ENCODE measurements around the gene SORCS1.

The SORCS1 gene

DNA sequence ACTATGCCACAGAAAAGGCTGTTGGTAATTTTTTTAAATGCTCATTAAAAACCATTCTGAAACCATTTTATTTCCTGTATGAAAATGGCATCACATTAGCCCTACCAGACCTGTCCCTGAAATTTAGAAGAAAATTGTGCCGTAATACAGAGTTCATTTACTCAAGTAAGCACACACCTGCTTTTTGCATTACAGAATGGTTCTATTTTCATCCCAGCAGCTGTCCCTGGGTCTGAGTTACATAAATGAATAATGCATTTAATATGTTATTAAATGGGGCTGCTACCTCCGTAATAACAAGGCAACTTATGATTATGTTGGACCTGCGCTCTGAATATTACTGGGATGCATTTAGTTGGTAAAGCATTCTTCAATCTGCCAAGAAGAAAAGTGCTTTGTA is 508.9 kb downstream of the SORCS1 start:
- no peak for DNase-seq (ENCODE audit: low spot score)

DNA sequence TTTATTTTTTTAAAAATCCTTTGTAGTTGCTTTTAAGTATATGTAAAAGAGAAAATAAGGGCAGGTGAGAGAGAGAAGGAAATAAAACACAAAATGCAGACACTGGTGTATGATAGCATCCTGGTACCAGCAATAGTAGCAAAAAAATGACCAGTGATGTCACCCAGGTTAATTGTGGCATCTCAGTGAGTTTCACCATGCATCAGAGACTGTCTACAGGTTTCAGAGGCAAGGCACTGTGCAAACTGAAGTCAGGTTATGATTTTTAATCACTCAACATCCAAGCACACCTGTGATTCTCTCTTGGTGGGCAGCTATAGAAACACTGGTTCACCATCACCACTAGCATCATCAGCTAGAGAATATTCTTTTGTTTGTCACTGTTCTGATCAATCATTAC is 509.3 kb downstream of the SORCS1 start:
- no peak for DNase-seq (ENCODE audit: low spot score)

DNA sequence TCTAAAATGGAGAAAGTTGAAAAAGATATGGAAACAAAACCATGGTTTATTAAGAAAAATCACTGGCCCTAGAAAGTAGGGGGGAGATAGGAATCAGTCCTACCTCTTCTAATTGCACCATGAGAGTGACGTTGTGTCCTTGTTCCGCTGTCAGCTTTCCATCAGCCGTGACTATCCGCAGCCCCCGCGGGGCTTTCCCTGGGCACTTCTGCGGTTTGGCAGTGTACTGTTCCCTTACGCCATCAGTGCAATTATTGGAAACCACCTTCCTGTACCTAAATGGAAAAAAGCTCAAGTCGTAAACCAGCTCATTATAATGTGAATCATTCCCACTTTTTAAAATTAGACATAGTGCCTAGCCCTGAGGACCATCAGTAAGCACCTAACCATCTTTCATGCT is 512.2 kb downstream of the SORCS1 start:
- DNase-seq (ENCODE audit: low spot score), result no peak

DNA sequence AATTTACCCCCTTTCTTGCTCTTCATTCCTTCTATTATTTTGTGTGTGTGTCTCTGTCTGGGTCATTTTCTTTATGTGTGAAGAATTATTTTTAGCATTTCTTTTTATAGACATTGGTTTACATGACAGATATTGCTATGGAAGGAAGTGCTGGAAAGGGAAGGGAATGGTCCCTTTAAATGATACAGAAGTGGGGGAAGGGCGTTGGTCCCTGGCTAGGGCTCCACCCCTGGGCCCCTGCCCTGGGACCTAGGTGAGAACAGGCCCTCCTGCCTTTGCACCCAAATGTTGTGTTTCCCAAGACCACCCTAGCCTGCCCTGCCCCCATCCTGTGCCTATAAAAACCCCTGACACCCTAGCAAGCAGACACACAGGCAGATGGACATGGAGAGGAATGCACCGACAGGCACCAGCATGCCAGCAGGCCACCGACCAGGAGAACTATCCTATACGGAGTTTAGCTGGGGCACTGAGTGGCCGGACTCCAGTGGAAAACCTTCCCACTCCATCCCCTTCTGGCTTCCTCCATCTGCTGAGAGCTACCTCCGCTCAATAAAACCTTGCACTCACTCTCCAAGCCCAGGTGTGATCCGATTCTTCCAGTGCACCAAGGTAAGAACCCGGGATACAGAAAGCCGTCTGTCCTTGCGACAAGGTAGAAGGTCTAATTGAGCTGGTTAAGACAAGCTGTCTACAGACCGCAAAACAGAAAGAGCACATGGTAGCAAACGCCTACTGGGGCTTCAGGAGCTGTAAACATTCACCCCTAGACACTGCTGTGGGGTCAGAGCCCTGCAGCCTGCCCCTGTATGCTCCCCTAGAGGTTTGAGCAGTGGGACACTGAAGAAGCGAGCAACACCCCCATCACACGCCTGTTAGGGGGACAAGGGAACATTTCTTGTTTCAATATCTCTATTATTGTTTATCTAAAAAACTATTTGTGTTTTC is 515.7 kb downstream of the SORCS1 start:
- DNase-seq (ENCODE audit: low spot score), result no peak

DNA sequence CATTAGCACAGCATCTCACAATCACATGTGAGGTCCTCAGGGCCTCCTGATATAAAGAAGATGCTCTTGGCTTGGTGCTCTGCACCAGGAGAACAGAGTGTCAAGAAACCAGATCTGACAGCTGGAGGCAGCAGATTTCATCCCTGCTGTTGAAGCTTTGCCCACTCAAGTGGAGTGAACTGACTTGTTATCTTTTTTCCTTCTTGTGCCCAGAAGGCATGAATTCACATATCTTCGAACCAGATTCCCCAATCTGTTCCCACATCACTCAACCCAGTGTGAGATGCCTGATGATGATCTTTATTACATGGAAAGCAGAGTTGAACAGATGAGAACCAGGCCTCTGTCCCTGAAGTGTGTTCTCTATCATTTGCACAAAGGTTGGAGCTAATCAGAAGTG is 521.0 kb downstream of the SORCS1 start:
- DNase-seq (ENCODE audit: low spot score), result no peak

DNA sequence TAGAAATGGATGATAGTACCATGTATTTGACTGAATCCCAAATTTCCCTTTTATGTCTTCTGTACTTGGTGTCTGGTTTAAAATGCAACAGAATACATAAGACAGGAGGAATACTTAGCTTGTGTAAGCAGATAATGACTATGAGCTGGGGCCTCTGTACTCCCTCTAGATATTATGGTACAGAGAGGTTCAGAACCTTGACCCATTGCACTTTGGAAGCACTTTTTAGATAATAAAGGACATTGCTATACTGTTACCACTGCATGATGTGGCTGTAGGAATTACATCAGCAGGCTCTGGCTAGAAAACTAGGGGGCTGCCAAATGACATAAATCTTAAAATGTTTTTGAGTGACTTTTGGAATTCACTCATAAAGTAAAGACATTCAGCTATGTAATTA is 526.6 kb downstream of the SORCS1 start:
- no peak for DNase-seq (ENCODE audit: low spot score)

DNA sequence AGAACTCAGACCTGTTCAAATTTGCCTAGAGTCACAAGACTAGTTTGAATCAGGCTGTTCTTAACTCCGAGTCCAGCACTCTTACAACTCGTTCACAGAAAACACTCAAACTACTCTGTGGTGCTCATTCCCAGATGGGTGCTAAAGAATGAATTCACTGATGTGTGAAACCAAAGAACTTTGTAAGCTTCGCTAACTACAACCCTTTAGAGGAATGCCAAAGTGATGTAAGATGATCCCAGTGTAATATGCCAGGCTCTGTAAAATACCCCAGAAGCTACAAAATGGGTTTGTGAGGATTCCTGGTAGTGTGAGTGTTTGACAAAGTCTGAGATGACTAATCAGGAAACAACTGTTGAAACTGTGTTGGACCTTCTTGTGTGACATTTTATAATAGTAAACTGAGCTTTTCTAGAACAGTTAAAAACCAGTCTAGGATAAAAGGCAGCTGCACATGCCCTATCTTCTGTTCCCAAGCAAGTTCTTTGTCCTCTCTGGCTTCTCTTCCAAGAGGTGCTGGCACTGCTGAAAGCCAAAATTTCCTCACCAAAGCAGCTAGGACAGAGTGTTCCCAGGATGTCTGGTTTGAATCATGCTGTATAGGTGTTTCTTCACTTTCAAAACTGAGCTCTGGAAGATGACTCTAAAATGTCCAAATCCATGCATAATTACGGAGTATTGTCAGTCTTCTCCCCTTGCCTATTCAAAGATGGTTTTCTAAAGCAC is 527.6 kb downstream of the SORCS1 start:
- no peak for DNase-seq (ENCODE audit: low spot score)

DNA sequence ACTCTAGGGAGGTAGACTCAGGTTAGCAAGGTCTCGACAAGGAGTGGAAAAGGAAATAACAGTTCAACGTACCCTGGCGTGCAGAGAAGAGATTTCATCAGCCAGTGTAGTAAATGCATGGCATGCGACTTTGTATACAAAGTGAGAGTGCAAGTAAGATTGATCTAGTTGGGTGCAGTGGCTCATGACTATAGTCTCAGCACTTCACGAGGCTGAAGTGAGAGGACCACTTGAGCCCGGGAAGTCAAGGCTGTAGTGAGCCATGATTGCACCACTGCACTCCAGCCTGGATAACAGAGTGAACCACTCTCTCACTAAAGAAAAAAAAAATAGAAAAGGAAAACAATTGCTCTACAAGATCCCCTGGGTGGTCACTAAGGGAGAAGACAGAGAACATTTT is 528.6 kb downstream of the SORCS1 start:
- DNase-seq (ENCODE audit: low spot score), result no peak

DNA sequence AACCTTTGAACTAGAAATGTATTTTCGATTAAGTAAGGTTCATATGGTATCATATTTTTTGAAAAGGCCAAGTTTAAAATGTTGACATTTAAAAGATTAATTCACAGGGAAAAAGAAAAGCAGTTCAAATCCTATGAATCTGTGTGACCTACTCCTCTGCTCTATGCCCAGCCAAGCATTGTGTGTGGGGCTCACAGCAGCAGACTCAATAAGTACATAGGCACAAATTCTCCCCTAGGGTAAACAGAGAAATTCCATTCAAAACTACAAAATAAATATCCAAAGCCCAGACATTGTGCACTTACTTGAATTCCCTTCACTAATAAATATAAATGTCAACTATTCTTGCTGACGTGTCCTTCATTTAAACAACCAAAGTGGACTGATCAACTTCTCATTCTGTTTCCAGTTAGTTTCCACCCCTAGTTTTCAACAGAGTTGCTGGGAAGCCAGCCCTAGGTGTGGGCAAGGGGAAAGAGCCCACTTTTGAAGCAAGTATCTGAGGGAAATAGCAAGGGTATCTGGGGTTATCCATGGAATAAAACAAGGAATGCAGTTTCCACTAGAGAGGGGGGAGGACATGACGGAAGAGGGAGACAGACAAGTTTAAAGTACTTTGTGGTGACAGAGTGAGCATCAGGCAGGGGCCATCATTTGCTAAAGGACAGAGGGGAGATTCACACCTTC is 533.3 kb downstream of the SORCS1 start:
- no peak for DNase-seq (ENCODE audit: low spot score)

DNA sequence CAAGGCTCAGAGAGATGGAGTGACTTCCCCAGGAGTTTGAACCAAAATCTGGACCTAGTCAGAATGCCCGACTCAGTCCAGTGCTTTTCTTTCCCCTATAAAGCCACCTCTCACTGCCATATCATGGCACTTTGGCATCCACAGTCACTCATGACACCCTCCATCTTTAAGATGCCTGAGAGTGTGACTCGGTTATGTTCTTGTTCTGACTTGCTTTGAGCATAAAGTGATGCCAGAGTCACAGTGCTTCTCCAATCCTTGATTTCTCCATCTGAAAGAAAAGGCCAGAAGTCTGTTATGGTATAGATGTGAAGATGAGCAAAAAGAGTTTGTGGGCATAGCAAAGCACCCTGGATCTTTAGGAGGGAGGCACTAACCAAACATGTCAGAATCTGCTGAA is 538.1 kb downstream of the SORCS1 start:
- DNase-seq (ENCODE audit: low spot score), result no peak

DNA sequence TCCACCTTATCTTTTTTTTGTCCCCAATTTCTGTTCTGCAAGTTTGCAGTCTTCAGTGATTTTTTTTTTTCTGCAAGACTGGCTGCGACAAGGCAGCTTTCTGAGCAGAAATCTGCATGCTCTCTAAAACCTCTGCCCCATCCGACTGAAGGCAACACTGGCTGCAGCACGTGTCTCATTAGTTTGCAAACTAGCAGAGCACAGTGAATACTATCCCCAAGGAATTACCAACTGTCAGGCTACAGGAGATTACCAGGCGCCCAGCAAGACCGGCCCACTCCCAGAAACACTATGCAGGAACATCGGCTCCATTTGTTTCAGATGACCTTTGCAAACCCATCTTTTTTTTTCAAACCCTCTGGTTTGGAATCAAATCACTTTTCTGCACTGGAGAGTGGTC is 538.8 kb downstream of the SORCS1 start:
- no peak for DNase-seq (ENCODE audit: low spot score)

DNA sequence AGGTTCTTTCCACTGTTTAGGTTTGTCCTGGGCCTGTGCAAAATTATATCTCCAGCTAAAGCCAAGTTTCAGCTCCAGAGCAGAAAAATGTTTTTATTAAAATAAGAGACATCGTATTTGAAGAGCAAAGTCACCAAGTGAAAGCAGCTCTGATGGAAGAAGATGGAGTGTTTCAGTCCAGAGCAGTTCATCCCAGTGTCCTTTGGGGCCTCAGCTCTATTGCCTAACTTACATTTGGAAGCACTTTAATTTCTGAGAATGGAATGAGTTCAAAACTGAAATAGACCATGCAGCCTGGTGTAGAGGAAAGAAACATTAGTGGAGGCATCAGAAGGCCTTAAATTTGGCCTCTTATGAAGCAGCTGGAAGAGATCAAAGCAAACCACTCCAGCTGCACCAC is 545.2 kb downstream of the SORCS1 start:
- DNase-seq (ENCODE audit: low spot score), result no peak

DNA sequence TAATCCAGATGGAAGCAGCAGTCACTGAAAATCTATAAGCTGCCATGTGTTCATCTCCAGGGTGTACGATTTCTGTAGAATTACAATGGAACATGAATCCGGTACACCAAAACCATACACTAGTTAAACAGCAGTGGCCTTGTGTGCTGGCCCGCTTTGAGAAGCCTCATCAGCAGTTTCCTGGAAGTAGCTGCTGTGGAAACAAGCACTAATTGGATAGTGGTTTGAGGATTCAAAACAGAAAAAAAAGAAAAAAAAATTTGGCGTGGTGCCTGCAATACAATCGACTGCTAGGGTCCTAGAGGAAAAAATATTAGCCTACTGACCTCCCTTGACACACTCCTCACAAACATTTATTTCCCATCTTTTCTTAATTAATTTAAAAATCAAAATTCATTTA is 545.9 kb downstream of the SORCS1 start:
- no peak for DNase-seq (ENCODE audit: low spot score)

DNA sequence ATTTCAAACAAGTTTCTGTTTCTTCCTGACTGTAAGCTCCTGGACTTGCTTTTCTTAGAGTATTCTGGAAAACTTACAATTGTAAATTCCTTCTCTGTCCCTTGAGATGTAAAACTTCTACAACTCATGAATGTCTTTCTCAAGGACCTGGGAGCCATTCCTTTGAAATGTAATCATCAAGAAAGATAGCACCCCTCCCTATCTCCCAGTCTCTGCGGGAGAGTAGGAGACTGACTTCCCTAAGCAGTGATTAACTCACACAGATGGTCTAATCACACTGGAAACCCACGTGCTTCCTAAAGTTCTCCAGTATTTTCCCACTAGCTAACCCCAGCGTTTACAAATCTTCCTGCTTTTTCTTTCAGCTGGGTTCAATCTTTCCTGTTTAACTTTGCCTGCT is 549.4 kb downstream of the SORCS1 start:
- DNase-seq (ENCODE audit: low spot score), result no peak

DNA sequence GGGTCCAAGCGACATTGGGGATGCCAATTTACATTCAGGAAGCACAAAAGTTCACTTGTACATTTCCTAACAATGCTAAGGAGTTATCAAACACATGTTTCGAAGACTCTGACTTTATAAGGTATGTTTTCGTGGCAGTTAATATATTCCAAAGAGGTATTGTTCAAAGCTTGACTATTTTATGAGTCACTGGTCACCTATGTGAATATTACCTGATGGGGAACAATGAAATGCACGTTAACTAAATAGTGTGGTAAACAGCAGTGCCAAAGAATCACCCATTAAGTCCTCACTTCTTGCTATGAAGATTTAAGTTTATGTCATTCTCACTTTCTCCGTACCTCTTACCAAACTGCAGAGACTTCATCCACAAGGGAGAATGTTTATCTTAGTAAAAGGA is 550.2 kb downstream of the SORCS1 start:
- DNase-seq (ENCODE audit: low spot score), result no peak

DNA sequence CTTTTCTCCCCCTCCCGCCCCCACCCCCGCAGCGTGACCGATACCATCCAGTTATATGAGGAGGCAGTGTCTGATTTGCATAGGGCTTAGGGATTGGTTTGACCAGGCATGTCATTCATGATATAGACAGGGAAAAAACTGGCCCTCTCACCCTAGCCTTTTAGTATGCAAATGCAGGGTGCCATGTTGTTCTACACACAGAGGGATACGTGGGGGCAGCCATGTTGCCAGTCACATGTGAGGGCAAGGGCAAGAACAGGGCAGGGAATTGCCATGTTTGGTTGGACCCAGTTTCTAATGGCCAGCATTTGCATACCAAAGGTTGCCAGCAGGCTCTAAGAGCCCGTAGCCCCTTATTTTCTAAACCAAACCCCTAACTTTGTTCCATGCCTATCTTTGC is 552.1 kb downstream of the SORCS1 start:
- DNase-seq (ENCODE audit: low spot score), result no peak

DNA sequence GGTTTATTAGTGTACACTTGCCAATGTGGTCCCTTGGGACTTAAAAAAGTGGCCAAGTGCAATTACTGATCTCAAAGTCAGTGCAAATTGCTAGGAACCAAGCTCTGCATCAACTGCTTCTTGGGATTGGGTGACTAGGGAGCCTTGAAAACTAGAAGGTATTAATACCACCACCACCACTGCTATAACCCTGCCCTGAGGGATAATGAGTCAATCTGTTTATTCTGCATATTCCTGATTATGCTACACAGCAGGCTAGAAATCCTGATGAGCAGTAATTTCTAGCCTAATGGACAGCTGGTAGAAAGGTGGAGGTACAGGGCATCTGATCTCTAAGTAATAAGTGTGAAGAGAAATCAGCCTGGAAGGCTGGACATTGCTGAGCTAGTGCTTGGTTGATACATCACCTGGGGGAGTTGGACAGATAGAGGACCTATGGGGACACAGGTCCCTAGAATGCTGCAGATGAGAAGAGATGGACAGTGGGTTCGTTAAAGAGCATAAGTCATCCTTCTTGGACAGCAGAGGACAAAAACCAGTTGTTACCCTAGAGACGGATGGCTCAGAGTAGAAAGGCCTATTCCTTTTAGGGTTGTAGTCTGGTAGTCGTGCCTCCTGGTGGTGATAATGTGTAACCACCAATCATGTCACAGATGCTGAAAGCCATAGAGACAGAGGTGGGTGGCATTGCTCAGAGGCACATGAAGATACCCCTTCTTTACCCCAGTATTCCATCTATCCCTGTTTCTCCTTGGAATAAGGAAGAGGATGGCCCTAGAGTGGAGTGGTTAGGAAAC is 554.8 kb downstream of the SORCS1 start:
- DNase-seq (ENCODE audit: low spot score), result no peak

DNA sequence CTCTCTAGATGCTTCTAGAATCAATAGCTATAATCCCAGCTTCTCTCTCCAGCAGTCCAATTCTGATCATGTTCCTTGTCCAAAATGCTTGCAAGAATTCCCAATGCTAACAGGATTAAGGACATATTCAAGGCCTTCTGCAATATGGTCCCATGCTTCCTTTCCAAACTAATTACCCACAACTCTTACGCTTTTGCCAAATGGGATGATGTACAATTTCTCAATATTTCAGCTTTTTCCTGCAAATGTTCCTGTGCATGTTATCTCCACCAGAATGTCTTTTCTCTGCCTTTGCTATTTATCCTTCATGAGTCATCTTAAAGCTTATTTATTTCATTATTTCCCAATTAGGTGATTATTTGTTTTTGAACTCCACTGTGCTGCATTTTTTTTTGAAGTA is 556.4 kb downstream of the SORCS1 start:
- no peak for DNase-seq (ENCODE audit: low spot score)

DNA sequence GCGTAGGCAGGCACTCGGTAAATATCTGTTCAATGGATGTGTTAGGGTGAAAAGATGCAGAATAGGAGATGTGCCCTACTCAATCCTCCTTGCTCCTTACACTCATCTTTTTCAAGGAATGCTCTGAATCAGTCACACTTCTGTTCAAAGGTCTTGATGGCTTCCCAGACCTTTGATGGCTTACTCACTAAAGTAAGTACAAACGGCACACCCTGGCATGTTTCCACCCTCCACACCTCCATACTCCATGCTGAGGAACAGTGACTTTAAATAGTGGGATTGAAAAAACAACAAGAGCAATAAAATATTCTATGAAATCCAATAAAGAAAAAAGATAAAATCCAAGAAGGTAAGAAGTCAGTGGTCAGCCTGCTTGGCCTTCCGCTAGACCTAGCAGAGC is 569.2 kb downstream of the SORCS1 start:
- no peak for DNase-seq (ENCODE audit: low spot score)

DNA sequence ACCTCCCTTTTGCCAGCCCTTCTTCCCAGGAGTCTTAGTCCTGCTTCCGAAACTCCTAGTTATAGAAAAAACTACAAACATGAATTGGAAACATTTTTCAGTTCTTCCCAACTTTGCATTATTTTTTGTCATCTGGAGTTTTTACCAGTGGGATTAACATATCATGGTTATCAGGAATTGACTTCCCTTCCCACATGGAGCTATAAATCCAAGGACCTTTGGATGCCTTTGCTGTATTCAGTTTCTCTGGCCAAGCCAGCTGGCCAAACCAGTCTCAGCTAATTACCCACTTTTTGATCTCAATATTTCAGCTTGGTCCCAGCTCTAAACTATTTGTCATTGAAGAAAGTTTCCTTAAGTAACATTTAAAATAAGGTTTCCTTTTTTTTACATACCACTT is 570.6 kb downstream of the SORCS1 start:
- no peak for DNase-seq (ENCODE audit: low spot score)

DNA sequence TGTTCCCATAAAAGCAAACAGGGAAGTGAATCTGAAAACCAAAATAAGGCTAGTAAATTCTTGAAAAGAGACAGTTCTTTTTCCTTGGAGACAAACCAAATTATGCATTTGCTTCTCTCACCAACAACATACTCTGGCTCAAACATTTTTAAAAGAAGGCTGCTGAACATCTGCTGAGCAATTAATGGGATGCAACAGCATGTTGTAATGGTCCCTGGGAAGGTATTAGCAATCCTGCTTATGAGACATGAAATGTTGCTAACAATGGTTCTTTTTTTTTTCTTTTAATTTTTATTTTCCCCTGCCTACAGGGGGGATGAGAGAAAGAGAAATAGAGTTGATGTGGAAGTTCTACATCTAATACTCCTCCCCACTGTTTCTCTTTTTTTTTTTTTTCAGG is 572.1 kb downstream of the SORCS1 start:
- DNase-seq (ENCODE audit: low spot score), result no peak

DNA sequence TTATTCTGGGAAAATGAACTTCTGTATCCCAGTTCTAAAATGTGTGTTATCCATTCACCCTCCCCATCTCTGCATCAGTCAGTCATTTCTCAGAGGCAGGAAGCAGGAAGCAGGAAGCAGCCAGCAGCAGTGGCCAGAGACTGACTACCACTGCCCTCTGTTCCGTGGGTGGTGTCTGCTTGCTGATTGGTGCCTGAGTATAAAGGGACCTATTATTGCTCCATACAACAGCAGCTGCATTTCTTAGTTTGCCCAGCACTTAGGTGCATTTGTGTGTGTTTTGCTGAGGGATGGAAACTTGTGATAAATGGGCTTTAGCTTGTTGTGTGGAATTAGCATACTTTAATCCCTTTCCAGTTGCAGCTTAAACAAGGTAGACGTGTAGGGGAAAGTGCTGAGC is 582.2 kb downstream of the SORCS1 start:
- DNase-seq (ENCODE audit: low spot score), result no peak

Data from AG20443 (cell line).